ENCODE measurements around the gene DPY19L3.
"Not testable (repeated sequence)": the region's sequence is repeated elsewhere in the genome, so short reads cannot be mapped to it uniquely, and the experiment has no call there.

DPY19L3 gene

DNA sequence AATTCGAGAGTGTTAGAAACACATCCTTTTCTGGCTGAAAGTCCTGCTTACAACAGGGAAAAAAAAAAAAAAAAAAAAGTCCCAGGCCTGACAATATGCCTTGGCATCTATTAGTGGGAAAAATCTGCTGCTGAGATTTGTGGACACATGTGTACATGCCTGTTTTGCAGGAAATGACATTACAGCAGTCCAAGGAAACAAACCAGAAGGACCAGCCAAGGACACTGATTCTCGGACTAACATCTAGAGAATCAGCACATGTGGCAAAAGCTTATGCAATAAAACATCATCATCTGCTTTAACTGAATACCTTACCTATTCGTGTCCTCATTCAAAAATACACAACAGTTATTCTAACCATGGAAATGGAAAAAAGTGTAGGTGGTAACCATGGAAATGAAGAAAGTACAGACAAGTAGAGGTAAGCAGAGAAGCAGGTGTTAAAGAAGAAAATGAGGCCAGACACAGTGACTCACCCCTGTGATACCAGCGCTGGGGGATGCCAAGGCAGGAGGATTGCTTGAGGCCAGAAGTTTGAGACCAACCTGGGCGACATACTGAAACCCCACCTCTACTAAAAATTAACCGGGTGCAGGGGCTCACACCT is 9.4 kb upstream of the DPY19L3 start:
- no peak for DNase-seq

DNA sequence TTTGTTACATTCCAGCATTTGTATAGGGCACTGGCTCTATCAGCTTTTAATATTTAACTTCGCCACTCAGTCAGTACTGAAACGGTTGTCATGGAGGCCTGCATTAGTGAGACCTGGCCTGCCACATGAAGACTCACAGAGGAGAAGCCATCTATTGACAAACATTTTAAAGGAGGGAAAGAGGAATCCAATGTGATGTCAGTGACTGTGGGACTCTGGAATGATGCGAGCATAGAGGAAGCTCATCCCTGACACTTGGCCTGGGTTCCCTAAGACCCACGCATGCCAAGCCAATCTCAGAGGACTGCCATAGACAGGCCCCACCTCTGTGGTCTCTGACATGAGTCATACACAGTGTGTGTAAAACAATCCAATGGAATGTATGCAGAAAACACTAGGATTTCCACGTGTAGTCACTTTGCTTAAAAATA is 7.9 kb upstream of the DPY19L3 start:
- no peak for DNase-seq

DNA sequence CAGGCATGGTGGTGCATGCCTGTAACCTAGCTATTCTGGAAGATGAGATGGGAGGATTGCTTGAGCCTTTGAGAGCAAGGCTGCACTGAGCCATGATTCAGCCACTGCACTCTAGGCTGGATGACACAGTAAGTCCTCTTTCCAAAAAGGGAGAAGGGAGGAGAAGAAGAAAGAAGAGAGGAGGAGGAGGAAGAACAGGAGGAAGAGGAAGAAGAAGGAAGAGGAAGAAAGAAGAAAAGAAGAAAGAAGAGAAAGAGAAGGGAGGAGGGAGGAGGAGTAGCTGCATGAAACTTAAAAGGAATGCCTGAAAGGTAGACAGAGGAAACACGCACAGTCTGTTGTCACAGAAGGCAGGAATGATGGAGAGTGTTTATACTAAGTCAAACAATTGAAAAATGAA is 3.6 kb upstream of the DPY19L3 start:
- DNase-seq, result no peak

DNA sequence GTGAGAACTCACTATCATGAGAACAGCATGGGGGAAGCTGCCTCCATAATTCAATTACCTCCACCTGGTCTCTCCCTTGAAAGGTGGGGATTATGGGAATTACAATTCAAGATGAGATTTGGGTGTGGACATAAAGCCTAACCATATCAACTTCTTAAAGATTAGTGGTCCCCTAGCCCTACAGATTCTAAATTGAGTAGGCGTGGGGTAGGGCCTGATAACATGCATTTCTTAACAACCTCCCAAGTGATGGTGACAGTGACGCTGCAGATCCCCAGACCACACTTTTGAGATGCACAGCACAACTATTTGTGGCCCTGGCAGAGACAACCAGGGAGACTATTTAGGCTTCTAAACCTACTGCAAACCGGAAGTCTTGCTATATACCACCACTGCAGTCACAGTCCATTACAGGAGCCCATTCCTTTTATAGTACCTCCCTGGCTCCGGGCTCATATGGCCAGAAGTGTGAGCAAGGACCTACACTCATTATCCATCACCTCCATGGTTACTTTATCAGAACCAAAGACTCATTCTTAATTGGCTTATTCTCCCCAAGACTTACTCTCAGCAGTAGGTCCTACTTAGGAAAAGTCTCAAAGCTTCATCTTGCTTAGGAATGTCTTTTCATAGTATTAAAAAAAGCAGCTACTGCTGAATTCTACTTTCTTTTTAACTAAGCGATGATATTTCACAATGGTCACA is 2.1 kb upstream of the DPY19L3 start:
- DNase-seq, result no peak

DNA sequence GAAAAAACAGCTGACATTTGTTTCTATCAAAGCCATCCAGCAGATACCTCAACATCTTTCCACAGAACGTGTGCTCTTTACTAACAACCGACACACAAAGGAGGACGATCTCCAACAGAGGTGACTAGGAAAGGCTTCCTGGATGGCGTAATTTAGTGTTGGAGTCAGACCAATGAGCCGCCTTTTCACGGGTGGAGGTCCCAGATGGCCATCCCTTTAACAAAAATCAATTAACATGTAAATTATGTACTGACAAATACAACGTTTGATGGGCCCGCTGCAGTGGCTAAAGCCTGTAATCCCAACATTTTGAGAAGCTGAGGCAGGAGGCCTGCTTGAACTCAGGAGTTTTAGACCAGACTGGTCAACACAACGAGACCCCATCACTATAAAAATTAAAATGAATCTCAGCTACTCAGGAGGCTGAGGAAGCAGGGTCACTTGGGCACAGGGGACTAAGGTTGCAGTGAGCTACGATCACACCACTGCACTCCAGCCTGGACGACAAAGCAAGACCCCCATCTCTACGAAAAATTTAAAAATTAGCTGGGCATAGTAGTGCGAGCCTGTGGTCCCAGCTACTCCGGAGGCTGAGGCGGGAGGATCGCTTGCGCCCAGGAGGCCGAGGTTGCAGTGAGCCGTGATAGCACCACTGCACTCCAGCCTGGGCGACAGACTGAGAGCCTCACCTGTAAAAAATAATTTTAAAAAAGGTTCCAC is 1.2 kb upstream of the DPY19L3 start:
- no peak for DNase-seq

DNA sequence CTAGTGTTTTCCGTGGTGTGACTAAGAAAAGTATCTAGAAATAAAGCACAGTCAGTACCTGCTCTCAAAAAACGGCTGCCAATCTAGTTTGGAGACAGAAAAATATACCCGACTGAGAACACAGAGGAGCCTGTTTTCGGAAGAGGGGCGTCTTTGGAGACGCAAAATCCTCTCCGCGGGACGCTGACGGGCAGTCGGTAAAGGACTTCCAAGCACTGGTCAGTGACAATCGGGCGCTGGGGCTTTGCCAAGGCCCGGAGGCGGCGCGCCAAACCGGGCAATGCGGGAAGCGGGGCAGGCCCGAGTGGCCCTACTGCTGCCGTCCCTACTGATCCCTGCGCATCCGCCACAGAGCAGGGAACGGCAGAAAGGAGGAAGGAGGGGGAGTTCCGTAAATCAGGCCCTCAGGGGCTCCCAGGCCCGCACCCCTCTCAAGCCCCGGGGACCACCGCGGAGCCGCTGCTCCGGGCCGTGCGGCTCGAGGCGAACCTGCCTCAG is 588 bp upstream of the DPY19L3 start:
- DNase-seq, result no peak

DNA sequence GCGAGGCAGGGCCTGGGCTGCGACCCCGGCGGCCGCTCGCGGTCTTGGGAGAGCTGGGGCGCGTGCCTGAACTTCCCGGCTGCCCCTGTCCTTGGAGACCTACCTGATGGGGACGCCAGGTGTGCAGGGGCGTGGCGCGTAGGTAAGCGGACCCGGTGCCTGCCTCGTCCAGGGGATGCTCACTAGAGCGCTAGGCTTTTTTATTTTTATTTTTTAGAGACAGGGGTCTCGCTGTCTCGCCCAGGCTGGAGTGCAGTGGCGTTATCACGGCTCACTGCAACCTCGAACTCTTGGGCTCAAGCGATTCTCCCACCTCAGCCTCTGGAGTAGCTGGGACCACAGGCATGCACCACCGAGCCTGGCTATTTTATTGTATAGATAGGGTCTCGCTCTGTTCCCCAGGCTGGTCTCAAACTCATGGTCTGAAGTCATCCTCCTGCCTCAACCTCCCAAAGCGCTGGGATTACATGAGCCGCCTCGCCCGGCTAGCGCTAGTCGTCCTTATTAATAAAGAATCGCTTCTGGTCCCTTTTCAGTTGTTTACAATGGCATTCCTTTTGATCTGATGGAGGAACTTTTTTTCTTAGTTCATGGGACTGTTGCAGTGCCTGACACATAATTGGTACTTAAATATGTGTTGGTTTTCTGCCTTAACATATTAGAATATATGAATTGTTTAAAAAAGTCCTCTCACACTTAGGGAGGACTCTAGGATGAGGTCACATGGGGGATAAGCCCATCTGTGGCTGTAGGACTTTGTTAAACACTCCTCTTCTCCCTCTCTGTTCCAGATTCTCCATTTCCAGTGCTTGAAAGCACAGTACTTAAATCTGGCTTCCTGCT is 812 bp downstream of the DPY19L3 start:
- DNase-seq, result no peak

DNA sequence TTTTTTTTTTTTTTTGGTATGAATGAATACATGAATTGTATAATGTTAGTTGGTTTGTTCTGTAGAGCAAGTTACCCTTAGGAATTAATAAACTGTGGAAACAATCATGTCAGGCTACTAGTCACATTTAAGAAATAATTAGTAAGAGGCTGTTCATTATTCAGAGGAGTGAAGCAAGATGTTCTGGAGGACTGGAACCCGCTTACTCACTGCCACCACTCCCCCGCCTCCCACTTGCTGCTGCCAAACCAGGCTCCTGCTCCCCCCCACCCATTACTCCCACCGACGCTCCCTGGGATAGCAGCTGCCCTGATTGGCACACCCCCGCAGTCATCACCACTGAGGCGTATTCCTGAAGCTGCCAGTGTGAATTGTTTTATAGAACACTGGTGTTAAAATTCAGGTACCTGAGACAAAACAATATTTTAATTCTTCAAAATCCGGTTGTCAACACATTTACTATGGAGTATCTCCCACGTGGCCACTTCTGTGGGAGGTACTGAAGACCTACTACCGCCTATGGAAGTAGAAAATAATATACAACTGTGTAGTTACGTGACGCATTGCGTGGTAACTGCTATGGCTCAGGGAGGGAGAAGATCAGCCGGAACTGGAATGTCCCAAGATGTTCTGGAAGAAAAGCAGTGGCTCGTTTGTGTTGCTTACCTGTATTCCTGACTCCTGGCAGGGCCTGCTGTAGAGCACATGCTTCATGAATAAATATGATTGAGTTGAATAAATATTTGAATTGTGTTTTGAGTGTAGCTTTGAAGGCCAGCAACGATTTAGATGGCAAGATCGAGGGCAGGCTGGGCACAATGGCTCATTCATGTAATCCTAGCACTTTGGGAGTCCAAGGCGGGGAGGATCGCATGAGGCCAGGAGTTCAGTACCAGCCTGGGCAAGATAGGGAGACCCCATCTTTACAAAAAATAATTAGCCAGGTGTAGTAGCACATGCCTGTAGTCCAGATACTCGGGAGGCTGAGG is 1.7 kb downstream of the DPY19L3 start:
- DNase-seq, result no peak

DNA sequence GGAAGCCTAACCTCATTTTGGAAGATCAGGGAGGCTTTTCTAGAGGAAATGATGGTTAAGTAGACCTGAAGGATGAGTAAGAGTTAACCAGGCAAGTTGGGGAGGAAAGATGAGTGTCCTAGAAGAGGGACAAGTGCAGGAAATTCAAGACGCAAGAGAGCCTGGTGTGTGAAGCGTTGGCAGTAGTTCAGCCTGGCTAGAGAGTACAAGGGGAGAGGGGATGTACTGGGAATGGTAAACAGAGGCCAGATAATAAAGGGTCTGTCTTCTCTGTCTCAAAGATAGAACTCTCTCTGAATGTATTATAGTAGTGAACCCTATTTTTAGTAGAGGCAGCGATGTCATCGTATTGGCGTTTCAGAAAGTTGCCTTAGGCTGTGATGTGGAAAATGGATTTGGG is 9.7 kb downstream of the DPY19L3 start:
- DNase-seq, result no peak

DNA sequence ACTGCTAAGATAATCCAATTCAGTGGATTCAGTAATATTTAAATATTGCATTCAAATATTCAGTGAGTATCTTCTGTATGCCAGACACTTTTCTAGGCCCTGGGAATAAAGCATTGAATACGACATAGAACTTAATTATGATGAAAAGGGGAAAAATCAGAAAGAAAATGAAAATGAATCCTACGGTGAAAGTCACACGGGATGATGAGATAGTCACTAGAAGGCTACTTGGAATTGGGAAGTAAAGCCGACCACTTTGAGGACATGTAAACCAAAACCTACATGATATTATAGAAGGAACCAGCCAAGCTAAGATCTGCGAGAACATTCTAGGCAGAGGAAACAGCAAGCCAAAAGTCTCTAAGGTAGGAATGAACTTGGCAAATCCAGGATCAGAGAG is 10.1 kb downstream of the DPY19L3 start:
- no peak for DNase-seq

DNA sequence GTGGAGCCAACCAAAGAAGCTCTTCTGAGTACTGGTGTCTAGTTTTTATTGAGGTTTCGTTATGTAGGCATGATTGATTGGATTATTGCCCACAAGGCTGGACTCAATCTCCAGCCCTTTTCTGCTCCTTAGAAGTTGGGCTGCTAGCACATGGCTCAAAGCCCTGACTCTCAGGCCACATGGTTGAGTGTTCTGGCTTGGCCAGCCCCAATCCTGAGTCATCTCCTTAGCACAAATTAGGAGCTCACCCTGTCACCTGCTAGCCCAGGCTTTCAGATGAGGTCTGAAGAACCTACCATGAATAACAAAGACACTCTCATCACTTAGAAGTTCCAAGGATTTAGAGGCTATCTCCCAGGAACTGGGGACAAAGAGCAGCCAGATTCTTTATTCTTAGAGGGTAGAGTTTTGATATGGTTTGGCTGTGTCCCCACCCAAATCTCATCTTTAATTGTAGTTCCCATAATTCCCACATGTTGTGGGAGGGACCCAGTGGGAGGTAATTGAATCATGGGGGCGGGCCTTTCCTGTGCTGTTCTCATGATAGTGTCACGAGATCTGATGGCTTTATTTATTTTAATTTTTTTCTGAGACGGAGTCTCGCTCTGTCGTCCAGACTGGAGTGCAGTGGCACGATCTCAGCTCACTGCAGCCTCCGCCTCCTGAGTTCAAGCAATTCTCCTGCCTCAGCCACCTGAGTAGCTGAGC is 11.3 kb downstream of the DPY19L3 start:
- DNase-seq, result no peak

DNA sequence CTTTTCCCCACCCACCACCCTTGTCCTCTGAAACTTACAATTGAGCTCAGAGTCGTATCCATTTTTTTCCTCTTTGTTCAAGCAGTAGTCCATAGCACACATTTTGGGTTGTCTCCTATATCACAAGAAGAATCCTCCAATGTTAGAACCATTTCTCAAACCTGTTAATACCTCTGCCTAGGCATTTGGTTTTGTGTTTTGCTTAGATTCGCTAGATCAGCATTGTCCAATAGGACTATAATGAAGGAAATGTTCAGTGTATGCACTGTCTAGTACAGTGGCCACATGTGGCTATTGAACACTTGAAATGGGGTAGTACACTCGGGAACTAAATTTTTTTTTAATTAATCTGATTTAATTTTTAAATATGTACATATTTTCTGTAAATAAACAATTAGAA is 12.6 kb downstream of the DPY19L3 start:
- no peak for DNase-seq

DNA sequence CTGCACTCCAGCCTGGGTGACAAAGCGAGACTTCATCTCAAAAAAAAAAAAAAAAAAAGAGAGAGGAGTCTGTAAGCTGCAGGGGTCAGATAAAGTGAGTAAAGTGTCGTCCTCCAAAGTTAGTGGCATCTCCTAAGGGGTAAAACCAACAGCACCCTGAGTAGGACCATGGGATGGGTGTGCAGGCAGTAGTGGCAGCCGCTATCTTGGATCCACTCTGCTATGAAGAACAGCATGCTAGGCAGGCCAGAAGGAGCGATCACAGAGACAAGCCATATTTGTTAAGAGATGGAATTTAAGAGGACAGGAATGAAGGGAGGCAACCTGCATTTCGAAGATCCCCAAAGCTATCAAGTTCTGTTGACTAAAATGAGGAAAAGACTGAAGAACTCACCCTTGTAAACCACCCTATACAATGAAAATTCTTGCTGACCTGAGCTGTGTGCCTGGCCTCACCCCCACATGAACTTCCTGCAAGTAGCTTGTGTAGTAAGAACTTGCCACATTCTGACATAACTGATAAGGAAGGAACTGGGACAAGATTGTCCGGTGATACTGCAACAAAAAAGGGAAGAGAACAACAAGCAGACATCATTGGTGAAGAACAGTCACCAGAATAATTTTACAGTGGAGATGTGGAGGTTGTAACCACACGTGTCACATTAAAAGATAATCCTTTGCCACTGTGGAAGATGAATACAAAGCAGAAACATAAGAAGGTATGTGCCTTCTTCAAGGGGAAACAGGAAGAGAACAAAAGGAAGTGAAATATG is 16.2 kb downstream of the DPY19L3 start:
- DNase-seq, result no peak

DNA sequence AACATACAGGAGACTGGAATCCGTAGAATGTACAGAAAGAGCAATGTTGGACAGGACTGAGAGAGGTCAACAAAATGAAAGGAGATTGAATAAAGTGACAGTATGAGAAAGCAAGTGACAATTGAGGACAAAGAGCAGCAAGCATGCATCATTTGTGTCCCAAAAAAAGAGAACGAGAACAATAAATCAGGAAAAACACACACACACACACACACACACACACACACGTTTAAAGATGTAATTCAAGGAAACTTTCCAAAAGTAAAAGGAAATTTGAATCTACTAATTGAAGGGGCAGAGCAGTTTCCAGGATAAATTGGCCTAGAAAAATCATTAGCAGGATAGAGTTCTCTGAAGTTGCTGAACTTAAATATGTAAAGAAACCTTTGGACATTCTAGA is 16.9 kb downstream of the DPY19L3 start:
- DNase-seq, result no peak

DNA sequence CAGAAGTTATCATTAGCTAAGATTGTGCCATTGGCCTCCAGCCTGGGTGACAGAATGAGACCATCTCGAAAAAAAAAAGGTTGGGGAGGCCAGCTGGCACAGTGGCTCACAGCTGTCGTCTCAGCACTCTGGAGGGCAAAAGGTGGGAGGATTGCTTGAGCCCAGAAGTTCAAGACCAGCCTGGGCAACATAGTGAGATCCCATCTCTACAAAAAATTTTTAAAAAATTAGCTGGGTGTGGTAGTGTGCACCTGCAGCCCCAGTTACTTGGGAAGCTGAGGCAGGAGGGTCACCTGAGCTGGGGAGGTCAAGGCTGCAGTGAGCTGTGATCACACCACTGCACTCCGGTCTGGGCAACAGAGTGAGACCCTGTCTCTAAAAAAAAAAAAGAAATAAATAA is 18.4 kb downstream of the DPY19L3 start:
- DNase-seq, result not testable (repeated sequence)

DNA sequence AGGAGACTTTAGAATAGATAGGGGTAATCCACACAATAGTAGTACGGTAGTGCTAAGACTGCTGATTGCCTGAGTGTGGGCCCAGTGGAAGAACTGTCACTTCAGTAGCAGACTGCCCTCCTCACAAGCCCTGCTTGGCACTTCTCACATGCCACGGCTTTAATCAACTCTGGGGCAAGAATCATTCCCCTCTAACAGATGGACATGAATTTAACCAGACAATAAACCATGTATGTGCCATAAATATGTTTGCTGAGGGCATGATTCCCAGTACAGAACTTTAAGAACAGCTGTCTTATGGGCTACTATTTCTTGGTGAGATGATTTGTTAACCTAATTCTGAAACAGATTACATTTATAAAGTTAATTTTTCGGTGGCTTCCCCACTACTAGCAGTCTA is 22.0 kb downstream of the DPY19L3 start:
- no peak for DNase-seq

DNA sequence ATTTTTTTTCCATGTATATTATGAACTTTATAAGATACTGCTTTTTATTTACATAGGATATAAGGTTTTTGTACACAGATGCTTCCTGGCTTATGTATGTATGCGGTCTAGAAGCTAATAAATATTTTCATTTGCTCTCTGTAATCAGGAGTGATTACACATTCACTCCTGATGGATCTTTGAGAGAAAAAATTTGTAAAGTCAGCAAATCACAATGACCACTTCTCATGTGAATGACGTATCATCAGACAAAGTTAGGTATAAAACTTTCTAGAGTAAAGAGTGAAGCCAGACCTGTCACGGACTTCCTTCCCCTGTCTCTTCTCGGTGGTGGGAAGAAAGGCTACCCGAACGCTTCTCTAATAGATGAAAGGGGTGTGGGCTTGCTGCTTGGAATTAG is 31.1 kb downstream of the DPY19L3 start:
- DNase-seq, result no peak

DNA sequence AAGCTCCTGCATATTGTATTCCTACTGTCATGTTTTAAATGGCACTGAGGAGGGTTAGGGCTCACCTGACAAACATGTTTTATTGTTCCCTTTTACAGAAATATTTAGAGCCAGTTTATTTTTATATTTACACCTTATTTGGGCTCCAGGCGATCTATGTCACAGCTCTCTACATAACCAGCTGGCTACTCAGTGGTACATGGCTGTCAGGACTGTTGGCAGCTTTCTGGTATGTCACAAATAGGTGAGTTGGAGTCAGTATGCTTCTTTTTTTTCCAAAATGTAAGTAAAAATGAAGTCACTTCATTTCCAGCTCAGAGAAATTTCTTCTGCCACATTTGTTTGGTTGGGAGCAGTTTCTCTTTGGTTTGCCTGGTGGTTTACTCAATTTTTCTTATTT is 31.5 kb downstream of the DPY19L3 start:
- DNase-seq, result no peak

DNA sequence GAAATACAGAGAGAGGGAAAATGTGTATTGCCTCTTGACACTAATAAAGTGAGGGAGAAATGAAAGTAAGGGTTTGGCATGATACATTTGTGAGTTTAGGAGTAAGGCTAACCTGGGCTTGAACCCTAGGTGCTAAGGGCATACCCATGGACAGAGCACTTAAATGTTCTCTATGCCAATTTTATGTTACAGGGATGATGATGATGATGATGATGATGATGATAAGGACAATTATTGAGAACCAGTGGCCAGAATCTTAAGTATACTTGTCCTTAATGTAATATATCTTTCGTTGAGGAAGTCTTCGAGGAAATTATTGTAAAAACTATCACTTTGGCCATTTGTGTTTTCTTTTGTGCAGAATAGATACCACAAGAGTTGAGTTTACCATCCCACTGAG is 33.2 kb downstream of the DPY19L3 start:
- DNase-seq, result no peak

DNA sequence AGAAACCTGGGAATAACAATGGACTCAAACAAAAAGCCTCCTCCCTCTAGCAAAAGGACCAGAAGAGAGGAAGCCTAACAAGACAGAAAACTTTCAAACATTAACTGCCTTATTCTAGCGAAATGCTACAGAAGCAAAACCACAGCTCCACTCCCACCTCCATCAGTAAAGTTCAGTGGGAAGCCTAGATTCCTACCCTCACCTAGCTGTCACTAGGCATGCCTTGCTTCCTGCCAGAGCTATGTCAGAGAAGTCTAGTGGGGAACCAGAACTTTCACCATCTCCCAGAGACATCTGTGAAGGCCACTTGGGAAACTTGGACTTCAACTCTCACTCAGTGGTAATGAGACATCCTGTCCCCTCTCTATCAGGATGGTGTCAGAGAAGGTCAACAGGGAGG is 37.1 kb downstream of the DPY19L3 start:
- DNase-seq, result no peak
